Esophagus mucosa (tissue), 1 donor: ENCODE measurements around the gene PSTPIP2. TPM values are rescaled to one million over a fixed set of nuclear protein-coding genes. Genes with fewer than 3 reads are reported as not detected.

Experiments used
- total RNA-seq: library from RNA; stranded (reverse); gene quantifications from one replicate; pipeline ENCODE4 v1.2.4, GENCODE V29; 2023
- donor health status: DM: yes; HTN: yes; CAD: no.

PSTPIP2 gene
- total RNA-seq, 1 donor from 2014 or later = 4.7 TPM

Other genes starting within 250 kb of the PSTPIP2 start
- gene SIGLEC15, start 246.6 kb downstream of the PSTPIP2 start, total RNA-seq = not detected
- 12.2 TPM for gene EPG5, start 104.9 kb downstream of the PSTPIP2 start, total RNA-seq
- 466 TPM for gene ATP5F1A, start 26.0 kb upstream of the PSTPIP2 start, total RNA-seq
- 18.4 TPM for gene HAUS1, start 32.1 kb upstream of the PSTPIP2 start, total RNA-seq